PC-3 (cell line): ENCODE measurements around the gene SCGB1A1. TPM values are rescaled to one million over a fixed set of nuclear protein-coding genes. Genes with fewer than 3 reads are reported as not detected.

ENCODE experiments used
- ATAC-seq: fragments of 200-7000 bp; cut with Tn5 transposase; 2 replicates; pipeline ENCODE4 v1.9.1; 2020; ENCODE audit warnings: mild to moderate bottlenecking, moderate library complexity
- BruUV-seq: library from RNA; stranded (reverse); fragments of 400-500 nt; replicated peaks from 2 replicates; lab custom pipeline; 2021; lab: Mats Ljungman, UMichigan
- CTCF ChIA-PET: fragments of 300-600 bp; sonication (Branson Sonifier 250); formaldehyde crosslinking; loops from one replicate; lab custom pipeline; 2022; ENCODE audit warnings: antibody characterized with exemption; lab: Charles Lee
- POLR2A ChIA-PET: fragments of 300-600 bp; sonication (Branson Sonifier 250); formaldehyde crosslinking; loops from one replicate; lab custom pipeline; 2022; ENCODE audit warnings: antibody characterized with exemption; ENCODE audit not compliant: unreplicated experiment; lab: Charles Lee
- DNase-seq: peaks from one replicate; pipeline ENCODE4 v3.0.0-alpha.2; 2015
- H2AFZ ChIP-seq: fragments of 300-600 bp; sonication (generic); 2 replicates; pipeline ENCODE4 v1.6.0; 2016; ENCODE audit warnings: antibody characterized with exemption, low read length
- H3F3A ChIP-seq: fragments of 300-600 bp; sonication (generic); one replicate; pipeline ENCODE4 v1.6.0; 2017; ENCODE audit warnings: antibody characterized with exemption, low read length, control low read depth, mild to moderate bottlenecking; ENCODE audit not compliant: unreplicated experiment
- H3K27ac ChIP-seq: fragments of 300-600 bp; sonication (generic); 2 replicates; pipeline ENCODE4 v1.5.1; 2016; ENCODE audit warnings: mild to moderate bottlenecking, low read length
- H3K27me3 ChIP-seq: fragments of 300-600 bp; sonication (generic); 2 replicates; pipeline ENCODE4 v1.6.1; 2016; ENCODE audit warnings: low read length, mixed read lengths
- H3K36me3 ChIP-seq: fragments of 300-600 bp; sonication (generic); 2 replicates; pipeline ENCODE4 v1.6.1; 2016; ENCODE audit warnings: low read depth, mixed run types, low read length, mixed read lengths
- H3K4me1 ChIP-seq: fragments of 300-600 bp; sonication (generic); 2 replicates; pipeline ENCODE4 v1.5.1; 2016; ENCODE audit warnings: low read length; ENCODE audit not compliant: insufficient read depth
- H3K4me2 ChIP-seq: fragments of 300-600 bp; sonication (generic); 2 replicates; pipeline ENCODE4 v1.6.0; 2016; ENCODE audit warnings: low read length
- H3K4me3 ChIP-seq: fragments of 300-600 bp; sonication (generic); 2 replicates; pipeline ENCODE4 v1.5.1; 2016; ENCODE audit warnings: mild to moderate bottlenecking, low read length, mixed read lengths
- H3K79me2 ChIP-seq: fragments of 300-600 bp; sonication (generic); 2 replicates; pipeline ENCODE4 v1.6.1; 2017; ENCODE audit warnings: low read length, mixed read lengths
- H3K9ac ChIP-seq: fragments of 300-600 bp; sonication (generic); 2 replicates; pipeline ENCODE4 v1.6.0; 2016; ENCODE audit warnings: mild to moderate bottlenecking, low read length
- H3K9me2 ChIP-seq: fragments of 300-600 bp; sonication (generic); replicated peaks from 2 replicates; pipeline ENCODE4 v1.6.1; 2016; ENCODE audit warnings: mixed run types, low read length, mixed read lengths
- H3K9me3 ChIP-seq: fragments of 300-600 bp; sonication (generic); 2 replicates; pipeline ENCODE4 v1.6.1; 2016; ENCODE audit warnings: low read length, mixed read lengths
- H4K20me1 ChIP-seq: fragments of 300-600 bp; sonication (generic); 2 replicates; pipeline ENCODE4 v1.6.1; 2016; ENCODE audit warnings: low read length, mixed read lengths
- CTCF ChIP-seq: fragments of 300-600 bp; sonication (generic); conservative IDR thresholded peaks from 2 replicates; pipeline ENCODE4 v1.5.1; 2017; ENCODE audit warnings: antibody characterized with exemption, low read depth, mild to moderate bottlenecking, low read length
- EZH2 ChIP-seq: fragments of 300-600 bp; sonication (generic); IDR thresholded peaks from one replicate; pipeline ENCODE4 v1.6.1; 2017; ENCODE audit warnings: antibody characterized with exemption, mild to moderate bottlenecking, low read length; ENCODE audit not compliant: unreplicated experiment
- EZH2phosphoT487 ChIP-seq: fragments of 300-600 bp; sonication (generic); IDR thresholded peaks from 2 replicates; pipeline ENCODE4 v1.6.1; 2018; ENCODE audit warnings: mild to moderate bottlenecking, antibody characterized with exemption, low read length, borderline replicate concordance
- intact Hi-C: fragments of 100-400 bp; cut with micrococcal nuclease; formaldehyde crosslinking; loops from 2 replicates; pipeline ENCODE4 v1.9.0; 2023
- total RNA-seq: library from RNA; depleted of rRNA; stranded (reverse); fragments of >200 nt; gene quantifications from 2 replicates; pipeline ENCODE4 v1.2.3, GENCODE V29; 2014

Gene SCGB1A1
- total RNA-seq, 1 experiment from 2014 or later: not detected

DNA sequence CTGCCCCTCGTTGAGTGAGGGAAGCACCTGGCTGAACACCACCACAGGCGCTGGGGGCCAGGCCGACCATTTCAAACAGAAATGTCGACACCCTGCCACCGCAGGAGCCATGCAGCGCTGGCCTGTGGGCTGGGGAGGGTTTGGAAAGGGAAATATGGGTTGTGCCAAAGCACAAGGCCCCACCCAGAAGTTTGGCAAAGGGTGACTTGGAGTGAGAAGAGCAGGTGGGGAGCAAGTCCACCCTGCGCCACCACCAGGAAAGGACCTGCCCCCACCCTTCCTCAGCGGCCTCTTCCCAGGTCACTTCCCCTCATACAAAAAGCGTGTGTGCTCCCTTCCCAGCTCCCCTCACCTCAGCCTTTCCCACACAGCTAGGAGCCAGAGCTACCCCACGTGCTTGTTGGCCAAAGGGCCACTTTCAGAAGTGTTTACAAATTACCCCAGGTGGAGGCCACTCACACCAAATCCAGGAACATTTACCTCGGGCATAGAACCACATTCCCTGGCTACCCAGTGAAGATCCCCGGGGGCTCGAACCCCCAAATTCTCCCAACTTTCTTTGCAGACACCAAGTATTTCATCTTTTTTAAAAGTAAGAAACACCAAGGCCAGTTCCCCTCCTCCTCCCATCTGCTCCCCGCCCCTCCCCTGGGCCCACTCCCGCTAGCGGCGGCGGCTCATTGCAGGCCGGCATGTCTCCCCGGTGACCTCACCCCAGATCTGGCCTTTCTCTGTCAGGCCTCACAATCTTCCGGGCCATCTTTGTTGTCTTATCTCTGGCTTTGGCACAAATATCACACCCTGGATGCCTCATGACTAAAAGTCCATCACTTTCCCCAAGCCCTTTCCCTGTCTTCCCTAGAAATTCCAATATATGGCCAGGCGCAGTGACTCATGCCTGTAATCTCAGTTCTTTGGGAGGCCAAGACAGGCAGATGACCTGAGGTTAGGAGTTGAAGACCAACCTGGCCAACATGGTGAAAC lies 20.5 kb upstream of the SCGB1A1 start:
- DNase-seq (no peak), ATAC-seq (no peak)
- POLR2A ChIA-PET: no interaction called here
- no peaks in the 10 kb centered on the region for H3K9me2 ChIP-seq
- no peak overlapping the region for H3K9ac ChIP-seq
- no peaks in the 10 kb centered on the region for H3K9me3 ChIP-seq
- no TSS peak for BruUV-seq
- no peak for TF ChIP-seq CTCF
- TF ChIP-seq EZH2phosphoT487: no peak
- no peak for TF ChIP-seq EZH2
- H3K27me3 ChIP-seq: no peaks in the 10 kb centered on the region
- H2AFZ ChIP-seq: no peak overlapping the region
- H3K36me3 ChIP-seq: no peaks in the 10 kb centered on the region
- no peak overlapping the region for H3K27ac ChIP-seq
- intact Hi-C loops: loop anchor here (10.0 kb wide), 1 partner anchor 296 kb away; no protein-coding TSS in a partner anchor
- H3K4me3 ChIP-seq: no peak overlapping the region
- H3F3A ChIP-seq: no peaks in the 10 kb centered on the region
- H3K4me1 ChIP-seq: peaks cover 9% of the 10 kb centered on the region
- no peaks in the 10 kb centered on the region for H4K20me1 ChIP-seq
- no peak overlapping the region for H3K4me2 ChIP-seq
- H3K79me2 ChIP-seq: no peaks in the 10 kb centered on the region
- CTCF ChIA-PET: no interaction called here

- TF ChIP-seq CTCF (no peak), EZH2phosphoT487 (no peak), EZH2 (no peak)
- BruUV-seq: no TSS peak
- no peaks in the 10 kb centered on the region for H3F3A ChIP-seq
- intact Hi-C loops: loop anchor here (10.0 kb wide), 1 partner anchor 295 kb away; no protein-coding TSS in a partner anchor
- no peaks in the 10 kb centered on the region for H3K79me2 ChIP-seq
- H3K4me3 ChIP-seq: no peak overlapping the region
- DNase-seq (no peak), ATAC-seq (no peak)
- no peak overlapping the region for H3K27ac ChIP-seq
- no peaks in the 10 kb centered on the region for H3K9me3 ChIP-seq
- CTCF ChIA-PET: no interaction called here
- no peaks in the 10 kb centered on the region for H3K27me3 ChIP-seq
- no peak overlapping the region for H3K9ac ChIP-seq
- H4K20me1 ChIP-seq: no peaks in the 10 kb centered on the region
- H3K9me2 ChIP-seq: no peaks in the 10 kb centered on the region
- H3K4me2 ChIP-seq: no peak overlapping the region
- no peak overlapping the region for H2AFZ ChIP-seq
- H3K4me1 ChIP-seq: peaks cover 5% of the 10 kb centered on the region; the same call in 1 of the 2 replicates
- POLR2A ChIA-PET: interaction anchor here (0.6 kb wide), 1 partner anchor 228 kb away, joined by 3 read pairs; no protein-coding TSS in a partner anchor
- H3K36me3 ChIP-seq: no peaks in the 10 kb centered on the region
Measured at GRCh38 chr11:62399172-62399877, 19.5 kb upstream of the SCGB1A1 start.
